Neural progenitor cell (in vitro differentiated cells): ENCODE data around the gene FKBP5. TPM values are rescaled to one million over a fixed set of nuclear protein-coding genes. Genes with fewer than 3 reads are reported as not detected.
A peak's percentile ranks its signal among the peaks of the same experiment; 100 is the strongest.

Experiments used
- DNase-seq: peaks from one replicate; pipeline ENCODE4 v3.0.0-alpha.2; 2016; ENCODE audit warnings: low spot score
- H2AFZ ChIP-seq: fragments of 200-600 bp; sonication (generic); replicated peaks from 2 replicates; pipeline ENCODE4 v1.6.1; 2016; ENCODE audit warnings: antibody characterized with exemption
- H3F3A ChIP-seq: fragments of 200-600 bp; sonication (generic); 2 replicates; pipeline ENCODE4 v1.6.1; 2016; ENCODE audit warnings: antibody characterized with exemption, low read depth
- H3K27ac ChIP-seq: fragments of 200-600 bp; sonication (generic); 2 replicates; pipeline ENCODE4 v1.5.1; 2016; ENCODE audit warnings: mild to moderate bottlenecking
- H3K27me3 ChIP-seq: fragments of 200-600 bp; sonication (generic); 2 replicates; pipeline ENCODE4 v1.6.1; 2016; ENCODE audit warnings: mild to moderate bottlenecking, moderate library complexity
- H3K36me3 ChIP-seq: fragments of 200-600 bp; sonication (generic); 2 replicates; pipeline ENCODE4 v1.5.1; 2016
- H3K4me1 ChIP-seq: fragments of 200-600 bp; sonication (generic); 2 replicates; pipeline ENCODE4 v1.6.1; 2016; ENCODE audit warnings: mixed run types
- H3K4me2 ChIP-seq: fragments of 200-600 bp; sonication (generic); 2 replicates; pipeline ENCODE4 v1.6.1; 2016
- H3K4me3 ChIP-seq: fragments of 200-600 bp; sonication (generic); 2 replicates; pipeline ENCODE4 v1.5.1; 2016
- H3K79me2 ChIP-seq: fragments of 200-600 bp; sonication (generic); 2 replicates; pipeline ENCODE4 v1.6.1; 2016; ENCODE audit warnings: low read depth
- H3K9ac ChIP-seq: fragments of 200-600 bp; sonication (generic); 2 replicates; pipeline ENCODE4 v1.6.1; 2016
- H3K9me3 ChIP-seq: fragments of 200-600 bp; sonication (generic); 2 replicates; pipeline ENCODE4 v1.5.1; 2016; ENCODE audit warnings: low read depth
- H4K20me1 ChIP-seq: fragments of 200-600 bp; sonication (generic); 2 replicates; pipeline ENCODE4 v1.6.1; 2016; ENCODE audit warnings: low read depth
- H3K27ac Mint-ChIP-seq: 3 replicates; pipeline ENCODE4 v1.8.0; 2021; ENCODE audit warnings: mixed read lengths
- H3K27me3 Mint-ChIP-seq: 2 replicates; pipeline ENCODE4 v1.8.0; 2022; ENCODE audit warnings: low read depth, mild to moderate bottlenecking, inconsistent platforms, moderate library complexity, mixed read lengths; ENCODE audit not compliant: insufficient read depth
- H3K36me3 Mint-ChIP-seq: 3 replicates; pipeline ENCODE4 v1.8.0; 2021; ENCODE audit warnings: mixed read lengths
- H3K4me1 Mint-ChIP-seq: 3 replicates; pipeline ENCODE4 v1.8.0; 2021; ENCODE audit warnings: mixed read lengths
- H3K4me3 Mint-ChIP-seq: 3 replicates; pipeline ENCODE4 v1.8.0; 2021; ENCODE audit warnings: mild to moderate bottlenecking, moderate library complexity, mixed read lengths
- H3K9me3 Mint-ChIP-seq: 3 replicates; pipeline ENCODE4 v1.8.0; 2020; ENCODE audit warnings: mixed read lengths
- EZH2 ChIP-seq: fragments of 200-600 bp; sonication (generic); IDR thresholded peaks from 2 replicates; pipeline ENCODE4 v1.6.1; 2017; ENCODE audit warnings: antibody characterized with exemption, mild to moderate bottlenecking, moderate library complexity
- EZH2phosphoT487 ChIP-seq: fragments of 200-600 bp; sonication (generic); IDR thresholded peaks from 2 replicates; pipeline ENCODE4 v1.6.1; 2017; ENCODE audit warnings: antibody characterized with exemption
- total RNA-seq: library from RNA; depleted of rRNA; stranded (reverse); fragments of >200 nt; gene quantifications from 2 replicates; pipeline ENCODE4 v1.2.3, GENCODE V29; 2015; ENCODE audit warnings: low replicate concordance
- TF ChIP-seq, protein P1 (sequence below): fragments of 200-600 bp; sonication (generic); IDR thresholded peaks from 2 replicates; pipeline ENCODE4 v1.5.1; 2017; ENCODE audit warnings: antibody characterized with exemption, mild to moderate bottlenecking

FKBP5 gene
- total RNA-seq, 1 donor from 2014 or later = 20.9 TPM

DNA sequence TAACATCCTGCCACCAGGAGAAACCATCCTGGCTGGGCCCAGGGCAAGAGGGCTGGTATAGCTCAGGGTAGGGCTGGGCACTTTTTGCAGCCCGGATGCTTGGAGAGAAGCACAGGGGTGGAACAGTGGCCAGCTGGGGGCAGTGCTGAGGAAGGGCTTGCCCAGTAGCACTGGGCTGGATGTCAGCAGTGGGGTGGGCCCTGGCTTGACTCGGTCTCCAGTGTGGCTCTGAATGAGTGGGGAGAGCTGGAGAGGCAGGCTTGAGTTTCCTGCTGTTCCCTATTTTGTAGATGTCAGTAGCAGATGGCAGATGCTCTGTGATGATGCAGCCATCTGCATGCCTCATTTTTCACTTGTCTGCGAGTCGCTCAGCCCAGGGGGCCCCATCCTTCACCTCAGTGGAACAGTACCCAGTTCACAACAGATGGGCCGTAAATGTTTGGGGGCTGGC lies 119.7 kb downstream of the FKBP5 start:
- Histone ChIP-seq H3K9ac (no peak overlapping the region), H3K27me3 (no peaks in the 10 kb centered on the region), H3K4me3 (no peak overlapping the region), H3K36me3 (no peaks in the 10 kb centered on the region), H3K79me2 (peaks cover 28% of the 10 kb centered on the region), H3K4me1 (peaks cover 19% of the 10 kb centered on the region), H4K20me1 (peaks cover 16% of the 10 kb centered on the region), H3F3A (peaks cover 25% of the 10 kb centered on the region), H3K27ac (no peak overlapping the region), H3K4me2 (no peak overlapping the region), H3K9me3 (no peaks in the 10 kb centered on the region), H2AFZ (no peak overlapping the region)
- H3K27ac Mint-ChIP-seq = no peak overlapping the region
- peaks cover 2% of the 10 kb centered on the region for H3K4me1 Mint-ChIP-seq
- H3K36me3 Mint-ChIP-seq = peaks cover 6% of the 10 kb centered on the region
- TF ChIP-seq, protein P1, sequence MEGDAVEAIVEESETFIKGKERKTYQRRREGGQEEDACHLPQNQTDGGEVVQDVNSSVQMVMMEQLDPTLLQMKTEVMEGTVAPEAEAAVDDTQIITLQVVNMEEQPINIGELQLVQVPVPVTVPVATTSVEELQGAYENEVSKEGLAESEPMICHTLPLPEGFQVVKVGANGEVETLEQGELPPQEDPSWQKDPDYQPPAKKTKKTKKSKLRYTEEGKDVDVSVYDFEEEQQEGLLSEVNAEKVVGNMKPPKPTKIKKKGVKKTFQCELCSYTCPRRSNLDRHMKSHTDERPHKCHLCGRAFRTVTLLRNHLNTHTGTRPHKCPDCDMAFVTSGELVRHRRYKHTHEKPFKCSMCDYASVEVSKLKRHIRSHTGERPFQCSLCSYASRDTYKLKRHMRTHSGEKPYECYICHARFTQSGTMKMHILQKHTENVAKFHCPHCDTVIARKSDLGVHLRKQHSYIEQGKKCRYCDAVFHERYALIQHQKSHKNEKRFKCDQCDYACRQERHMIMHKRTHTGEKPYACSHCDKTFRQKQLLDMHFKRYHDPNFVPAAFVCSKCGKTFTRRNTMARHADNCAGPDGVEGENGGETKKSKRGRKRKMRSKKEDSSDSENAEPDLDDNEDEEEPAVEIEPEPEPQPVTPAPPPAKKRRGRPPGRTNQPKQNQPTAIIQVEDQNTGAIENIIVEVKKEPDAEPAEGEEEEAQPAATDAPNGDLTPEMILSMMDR = peak; percentile 57
- TF ChIP-seq EZH2phosphoT487 (no peak), EZH2 (no peak)
- H3K4me3 Mint-ChIP-seq = no peak overlapping the region
- peaks cover 12% of the 10 kb centered on the region for H3K9me3 Mint-ChIP-seq
- H3K27me3 Mint-ChIP-seq = peaks cover 6% of the 10 kb centered on the region
- DNase-seq = peak; percentile 63

DNA sequence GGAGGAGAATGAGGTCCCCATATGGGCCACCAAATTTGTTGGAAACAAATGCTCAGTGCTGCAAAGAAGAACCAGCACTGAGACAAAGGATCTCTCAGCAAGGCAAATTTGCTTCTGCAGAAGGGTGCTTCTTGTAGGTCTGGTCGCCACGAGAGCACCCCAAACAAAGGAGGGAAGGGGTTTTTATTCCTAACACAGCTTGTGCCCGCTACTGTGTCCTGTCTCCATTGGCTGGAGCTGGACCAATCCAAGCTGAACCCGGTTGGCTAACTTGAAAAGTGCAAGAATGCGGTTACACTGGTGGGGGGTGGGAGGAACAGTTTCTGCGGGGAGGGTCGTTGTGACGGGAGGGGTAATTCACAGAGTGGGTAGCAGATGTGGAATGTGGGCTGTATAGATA lies 121.9 kb downstream of the FKBP5 start:
- Histone ChIP-seq H3F3A (peaks cover 43% of the 10 kb centered on the region), H3K27ac (peak overlapping the region; percentile 61), H3K9ac (peak overlapping the region; percentile 65), H2AFZ (peak overlapping the region; percentile 68), H3K4me1 (peaks cover 20% of the 10 kb centered on the region), H3K79me2 (peaks cover 33% of the 10 kb centered on the region), H3K9me3 (no peaks in the 10 kb centered on the region), H3K27me3 (no peaks in the 10 kb centered on the region), H3K36me3 (no peaks in the 10 kb centered on the region), H3K4me3 (peak overlapping the region; percentile 44), H3K4me2 (peak overlapping the region; percentile 87), H4K20me1 (peaks cover 30% of the 10 kb centered on the region)
- DNase-seq = peak; percentile 71
- H3K27ac Mint-ChIP-seq = peak overlapping the region; percentile 71
- H3K9me3 Mint-ChIP-seq = peaks cover 14% of the 10 kb centered on the region
- no peak overlapping the region for H3K4me3 Mint-ChIP-seq
- peaks cover 2% of the 10 kb centered on the region for H3K36me3 Mint-ChIP-seq
- peaks cover 5% of the 10 kb centered on the region for H3K4me1 Mint-ChIP-seq
- TF ChIP-seq EZH2 (no peak), EZH2phosphoT487 (no peak)
- TF ChIP-seq, protein P1 = no peak
- peaks cover 6% of the 10 kb centered on the region for H3K27me3 Mint-ChIP-seq

DNA sequence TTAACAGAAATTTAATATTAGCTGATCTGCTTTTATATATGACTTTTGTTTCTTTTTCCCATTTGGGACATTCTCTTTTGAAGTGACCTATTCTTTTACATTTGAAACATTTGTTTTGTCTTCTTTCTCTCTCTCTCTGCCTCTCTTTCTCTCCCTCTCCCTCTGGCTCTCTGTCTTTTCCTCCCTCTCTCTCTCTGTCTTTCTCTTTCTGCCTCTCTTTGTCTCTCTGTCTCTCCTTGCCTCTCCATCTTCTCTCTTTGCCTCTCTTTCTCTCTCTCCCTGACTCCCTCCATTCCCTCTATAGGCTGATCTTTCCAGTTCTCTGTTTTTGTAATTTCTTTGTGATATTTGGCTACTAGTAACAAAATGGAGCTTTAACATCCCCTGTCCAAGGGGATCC lies 124.0 kb downstream of the FKBP5 start:
- TF ChIP-seq, protein P1 = no peak
- TF ChIP-seq EZH2 (no peak), EZH2phosphoT487 (no peak)
- peaks cover 8% of the 10 kb centered on the region for H3K4me1 Mint-ChIP-seq

More for the DNA sequence above, 124.0 kb downstream of the FKBP5 start:
- Histone ChIP-seq H3K4me3 (peak overlapping the region; percentile 44), H4K20me1 (peaks cover 30% of the 10 kb centered on the region), H2AFZ (peak overlapping the region; percentile 38), H3F3A (peaks cover 52% of the 10 kb centered on the region), H3K4me1 (peaks cover 20% of the 10 kb centered on the region), H3K27ac (peak overlapping the region; percentile 74), H3K9me3 (no peaks in the 10 kb centered on the region), H3K27me3 (no peaks in the 10 kb centered on the region), H3K4me2 (peak overlapping the region; percentile 87), H3K79me2 (peaks cover 33% of the 10 kb centered on the region), H3K36me3 (no peaks in the 10 kb centered on the region), H3K9ac (peak overlapping the region; percentile 48)
- no peak overlapping the region for H3K27ac Mint-ChIP-seq
- DNase-seq = no peak
- peaks cover 6% of the 10 kb centered on the region for H3K27me3 Mint-ChIP-seq
- H3K4me3 Mint-ChIP-seq = no peak overlapping the region
- peaks cover 18% of the 10 kb centered on the region for H3K9me3 Mint-ChIP-seq
- peaks cover 2% of the 10 kb centered on the region for H3K36me3 Mint-ChIP-seq
